Fibroblast of upper back skin (primary cell): ENCODE results near the gene TDRD9.

Source experiments
- DNase-seq: peaks from one replicate; pipeline ENCODE4 v3.0.0-alpha.2; 2013

Gene TDRD9

GRCh38 chr14:104081261-104081835, 153.1 kb downstream of the TDRD9 start:
- no peak for DNase-seq

- no peak for DNase-seq
Observed at GRCh38 chr14:104081951-104082464, 153.8 kb downstream of the TDRD9 start.

GRCh38 chr14:104082807-104083206, 154.6 kb downstream of the TDRD9 start:
- DNase-seq = no peak

- DNase-seq = no peak
Observed at GRCh38 chr14:104084251-104085002, 156.2 kb downstream of the TDRD9 start.

- DNase-seq = no peak
Observed at GRCh38 chr14:104085032-104085888, 157.0 kb downstream of the TDRD9 start, which contains the start of gene ASPG. ASPG (plus strand) TSS chr14:104085700; CDS start chr14:104085771, 71 bp downstream.

- DNase-seq = no peak
Observed at GRCh38 chr14:104085889-104086201, 157.6 kb downstream of the TDRD9 start.

- DNase-seq = no peak
Observed at GRCh38 chr14:104086210-104086660, 158.0 kb downstream of the TDRD9 start.

GRCh38 chr14:104086661-104087461, 158.6 kb downstream of the TDRD9 start:
- DNase-seq = no peak

- no peak for DNase-seq
Observed at GRCh38 chr14:104087505-104087904, 159.2 kb downstream of the TDRD9 start.

- DNase-seq = no peak
Observed at GRCh38 chr14:104087981-104088850, 160.0 kb downstream of the TDRD9 start.

- DNase-seq = no peak
Observed at GRCh38 chr14:104090071-104090748, 162.0 kb downstream of the TDRD9 start.

- DNase-seq = no peak
Observed at GRCh38 chr14:104091061-104091926, 163.0 kb downstream of the TDRD9 start.

GRCh38 chr14:104091927-104092771, 163.9 kb downstream of the TDRD9 start:
- DNase-seq = no peak

GRCh38 chr14:104092931-104093365, 164.7 kb downstream of the TDRD9 start:
- DNase-seq = no peak

- DNase-seq = no peak
Observed at GRCh38 chr14:104093366-104094055, 165.3 kb downstream of the TDRD9 start.

- no peak for DNase-seq
Observed at GRCh38 chr14:104094056-104094708, 165.9 kb downstream of the TDRD9 start.

GRCh38 chr14:104094709-104095425, 166.6 kb downstream of the TDRD9 start:
- peak; percentile 18 for DNase-seq
